K562 (cell line): Measurements from ENCODE around the gene KMT2A. TPM values are rescaled to one million over a fixed set of nuclear protein-coding genes. Genes with fewer than 3 reads are reported as not detected.

ENCODE experiments used
- CHD2 ChIP-seq: IDR thresholded peaks from 2 replicates; pipeline ENCODE4 v1.6.1; 2011; ENCODE audit warnings: low read depth, low read length
- DACH1 ChIP-seq: fragments of 450-650 bp; IDR thresholded peaks from 2 replicates; pipeline ENCODE4 v1.6.1; 2018; ENCODE audit not compliant: partially characterized antibody
- ESRRB ChIP-seq: fragments of 250-450 bp; sonication (Bioruptor Pico); IDR thresholded peaks from 2 replicates; pipeline ENCODE4 v1.5.0; 2020; ENCODE audit warnings: mild to moderate bottlenecking, moderate library complexity, borderline replicate concordance
- HNRNPUL1 ChIP-seq: fragments of 200-400 bp; formaldehyde crosslinking; IDR thresholded peaks from 2 replicates; pipeline ENCODE4 v1.6.1; 2017; ENCODE audit warnings: low read length
- KDM4B ChIP-seq, 2 experiments: fragments of 450-650 bp in 1 of 2; sonication (generic) in 1 of 2; IDR thresholded peaks; 2 replicates each; pipeline ENCODE4 v1.6.1; 2016 to 2017; ENCODE audit warnings: borderline replicate concordance in 2 of 2, antibody characterized with exemption in 1 of 2, low read depth in 1 of 2, mild to moderate bottlenecking in 1 of 2
- MECOM ChIP-seq: fragments of 250-450 bp; sonication (Bioruptor Pico); IDR thresholded peaks from 2 replicates; pipeline ENCODE4 v1.8.0; 2022; ENCODE audit warnings: inconsistent platforms
- NCOA2 ChIP-seq, 2 experiments: fragments of 450-650 bp; IDR thresholded peaks; 2 replicates each; pipeline ENCODE4 v1.6.1; 2018; ENCODE audit warnings: mild to moderate bottlenecking in 2 of 2, moderate library complexity in 1 of 2; ENCODE audit not compliant: partially characterized antibody in 2 of 2
- NFIX ChIP-seq: fragments of 250-450 bp; sonication (Bioruptor Pico); IDR thresholded peaks from 2 replicates; pipeline ENCODE4 v1.4.0; 2020; ENCODE audit warnings: low read depth, mild to moderate bottlenecking, moderate library complexity
- PHF8 ChIP-seq: fragments of 200-600 bp; sonication (generic); IDR thresholded peaks from 2 replicates; pipeline ENCODE4 v1.6.1; 2012; ENCODE audit warnings: mixed run types, mild to moderate bottlenecking, inconsistent platforms, low read length, moderate library complexity, borderline replicate concordance
- PML ChIP-seq: IDR thresholded peaks from 2 replicates; pipeline ENCODE4 v1.6.1; 2012; ENCODE audit warnings: low read length, inconsistent platforms
- POLR2AphosphoS5 ChIP-seq: IDR thresholded peaks from 2 replicates; pipeline ENCODE4 v1.6.1; 2011; ENCODE audit warnings: mild to moderate bottlenecking, low read depth, low read length, moderate library complexity; ENCODE audit not compliant: control insufficient read depth, insufficient read depth
- POU5F1 ChIP-seq: fragments of 150-350 bp; IDR thresholded peaks from 2 replicates; pipeline ENCODE4 v1.6.1; 2014; ENCODE audit warnings: borderline replicate concordance, low read length, low read depth, mild to moderate bottlenecking; ENCODE audit not compliant: partially characterized antibody
- SIRT6 ChIP-seq: IDR thresholded peaks from one replicate; pipeline ENCODE4 v1.6.1; 2012; ENCODE audit warnings: low read depth, mild to moderate bottlenecking, control low read depth, inconsistent platforms, low read length, moderate library complexity
- SMARCE1 ChIP-seq: fragments of 450-650 bp; IDR thresholded peaks from 2 replicates; pipeline ENCODE4 v1.7.1; 2016; ENCODE audit warnings: mild to moderate bottlenecking
- SRSF9 ChIP-seq: fragments of 200-400 bp; formaldehyde crosslinking; IDR thresholded peaks from 2 replicates; pipeline ENCODE4 v1.6.1; 2017; ENCODE audit warnings: low read depth, low read length, borderline replicate concordance
- U2AF2 ChIP-seq: fragments of 200-400 bp; formaldehyde crosslinking; optimal IDR thresholded peaks from 2 replicates; pipeline ENCODE3; 2017; ENCODE audit warnings: low read depth, mild to moderate bottlenecking, low read length
- ZNF263 ChIP-seq: sonication (generic); formaldehyde crosslinking; IDR thresholded peaks from 2 replicates; pipeline ENCODE4 v1.8.0; 2022; ENCODE audit warnings: mild to moderate bottlenecking, missing genetic modification reagents, borderline replicate concordance
- ZNF384 ChIP-seq: IDR thresholded peaks from 2 replicates; pipeline ENCODE4 v1.6.1; 2012; ENCODE audit warnings: low read depth, low read length, improper control_type of control experiment
- ZNF76 ChIP-seq: fragments of 250-450 bp; sonication (Bioruptor Pico); IDR thresholded peaks from 2 replicates; pipeline ENCODE4 v1.4.0; 2020; ENCODE audit warnings: mild to moderate bottlenecking, moderate library complexity, borderline replicate concordance
- polyA plus RNA-seq, 8 experiments: library from polyadenylated mRNA; depleted of rRNA in 4 of 8; stranded (reverse) in 5 of 8; unstranded in 3 of 8; fragments of >200 nt; fragmentation: Nextera tagmentation in 2 of 8; fragmentation: Illumina TruSeq in 1 of 8; extraction: Ambion mirVana in 2 of 8; extraction: Trizol in 1 of 8; gene quantifications; 2 replicates each; pipeline versions ENCODE4 v1.2.1 to v1.2.3, GENCODE V29; 2011 to 2014; ENCODE audit warnings: inconsistent platforms in 1 of 8, missing spikeins in 1 of 8
- total RNA-seq, 7 experiments: library from RNA; depleted of rRNA in 6 of 7; stranded (reverse); fragments of >200 nt in 6 of 7; fragmentation: Illumina TruSeq in 2 of 7; extraction: Trizol in 2 of 7; gene quantifications; 2 replicates each; pipeline versions ENCODE4 v1.2.1 to v1.2.3, GENCODE V29; 2011 to 2021; ENCODE audit warnings: low replicate concordance in 1 of 7
- TF ChIP-seq, protein P1 (sequence below): sonication (generic); formaldehyde crosslinking; IDR thresholded peaks from 2 replicates; pipeline ENCODE4 v1.8.1; 2023; ENCODE audit warnings: missing genetic modification reagents, mild to moderate bottlenecking, borderline replicate concordance
- TF ChIP-seq, protein P2 (sequence below): fragments of 450-650 bp; formaldehyde crosslinking; conservative IDR thresholded peaks from 2 replicates; pipeline ENCODE4 v1.4.0; 2022; ENCODE audit warnings: mild to moderate bottlenecking, missing genetic modification characterization
- TF ChIP-seq, protein P3 (sequence below): IDR thresholded peaks from 2 replicates; pipeline ENCODE4 v1.6.1; 2016; ENCODE audit warnings: missing genetic modification characterization, missing compliant biosample characterization

KMT2A gene
- total and polyA plus RNA-seq, 9 of the 15 experiments (the other 6 are each of a cell fraction or from before 2014, with no cell fraction given): 9.6 to 59.9 (median 32.6) TPM

DNA sequence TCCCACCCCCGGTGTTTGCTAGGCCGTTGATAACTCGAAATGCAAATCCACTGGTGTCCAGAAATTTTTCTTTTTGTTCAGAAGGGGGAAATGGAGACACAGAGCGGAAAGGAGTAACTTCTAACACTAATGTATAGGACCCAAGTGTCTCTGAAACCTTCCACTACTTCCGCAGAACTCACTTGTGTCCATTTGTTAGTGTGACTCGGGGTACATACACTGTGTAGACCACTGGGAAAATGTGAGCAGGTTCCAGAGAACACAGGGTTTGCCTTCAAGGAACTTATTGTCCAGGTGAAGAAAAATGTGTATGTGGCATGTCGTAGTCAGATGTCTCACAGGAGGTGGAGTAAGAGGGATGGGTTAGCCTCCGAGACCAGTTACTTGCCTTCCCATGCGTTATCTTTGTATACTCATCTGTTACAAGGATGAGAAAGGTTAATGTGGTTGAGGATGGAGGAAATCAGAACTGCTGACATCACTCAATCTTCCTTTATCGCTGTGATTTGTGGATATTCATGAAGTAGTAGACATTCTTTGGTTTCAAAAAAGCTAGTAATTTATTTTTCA is 136.8 kb downstream of the KMT2A start (continued):
- no peak for TF ChIP-seq HNRNPUL1
- TF ChIP-seq SRSF9: no peak
- TF ChIP-seq, protein P1, sequence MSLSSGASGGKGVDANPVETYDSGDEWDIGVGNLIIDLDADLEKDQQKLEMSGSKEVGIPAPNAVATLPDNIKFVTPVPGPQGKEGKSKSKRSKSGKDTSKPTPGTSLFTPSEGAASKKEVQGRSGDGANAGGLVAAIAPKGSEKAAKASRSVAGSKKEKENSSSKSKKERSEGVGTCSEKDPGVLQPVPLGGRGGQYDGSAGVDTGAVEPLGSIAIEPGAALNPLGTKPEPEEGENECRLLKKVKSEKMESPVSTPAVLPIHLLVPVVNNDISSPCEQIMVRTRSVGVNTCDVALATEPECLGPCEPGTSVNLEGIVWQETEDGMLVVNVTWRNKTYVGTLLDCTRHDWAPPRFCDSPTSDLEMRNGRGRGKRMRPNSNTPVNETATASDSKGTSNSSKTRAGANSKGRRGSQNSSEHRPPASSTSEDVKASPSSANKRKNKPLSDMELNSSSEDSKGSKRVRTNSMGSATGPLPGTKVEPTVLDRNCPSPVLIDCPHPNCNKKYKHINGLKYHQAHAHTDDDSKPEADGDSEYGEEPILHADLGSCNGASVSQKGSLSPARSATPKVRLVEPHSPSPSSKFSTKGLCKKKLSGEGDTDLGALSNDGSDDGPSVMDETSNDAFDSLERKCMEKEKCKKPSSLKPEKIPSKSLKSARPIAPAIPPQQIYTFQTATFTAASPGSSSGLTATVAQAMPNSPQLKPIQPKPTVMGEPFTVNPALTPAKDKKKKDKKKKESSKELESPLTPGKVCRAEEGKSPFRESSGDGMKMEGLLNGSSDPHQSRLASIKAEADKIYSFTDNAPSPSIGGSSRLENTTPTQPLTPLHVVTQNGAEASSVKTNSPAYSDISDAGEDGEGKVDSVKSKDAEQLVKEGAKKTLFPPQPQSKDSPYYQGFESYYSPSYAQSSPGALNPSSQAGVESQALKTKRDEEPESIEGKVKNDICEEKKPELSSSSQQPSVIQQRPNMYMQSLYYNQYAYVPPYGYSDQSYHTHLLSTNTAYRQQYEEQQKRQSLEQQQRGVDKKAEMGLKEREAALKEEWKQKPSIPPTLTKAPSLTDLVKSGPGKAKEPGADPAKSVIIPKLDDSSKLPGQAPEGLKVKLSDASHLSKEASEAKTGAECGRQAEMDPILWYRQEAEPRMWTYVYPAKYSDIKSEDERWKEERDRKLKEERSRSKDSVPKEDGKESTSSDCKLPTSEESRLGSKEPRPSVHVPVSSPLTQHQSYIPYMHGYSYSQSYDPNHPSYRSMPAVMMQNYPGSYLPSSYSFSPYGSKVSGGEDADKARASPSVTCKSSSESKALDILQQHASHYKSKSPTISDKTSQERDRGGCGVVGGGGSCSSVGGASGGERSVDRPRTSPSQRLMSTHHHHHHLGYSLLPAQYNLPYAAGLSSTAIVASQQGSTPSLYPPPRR (CRISPR knock-in tag): no peak
- TF ChIP-seq, protein P2, sequence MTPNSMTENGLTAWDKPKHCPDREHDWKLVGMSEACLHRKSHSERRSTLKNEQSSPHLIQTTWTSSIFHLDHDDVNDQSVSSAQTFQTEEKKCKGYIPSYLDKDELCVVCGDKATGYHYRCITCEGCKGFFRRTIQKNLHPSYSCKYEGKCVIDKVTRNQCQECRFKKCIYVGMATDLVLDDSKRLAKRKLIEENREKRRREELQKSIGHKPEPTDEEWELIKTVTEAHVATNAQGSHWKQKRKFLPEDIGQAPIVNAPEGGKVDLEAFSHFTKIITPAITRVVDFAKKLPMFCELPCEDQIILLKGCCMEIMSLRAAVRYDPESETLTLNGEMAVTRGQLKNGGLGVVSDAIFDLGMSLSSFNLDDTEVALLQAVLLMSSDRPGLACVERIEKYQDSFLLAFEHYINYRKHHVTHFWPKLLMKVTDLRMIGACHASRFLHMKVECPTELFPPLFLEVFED (CRISPR knock-in tag): no peak
- TF ChIP-seq PHF8: no peak
- TF ChIP-seq, protein P3, sequence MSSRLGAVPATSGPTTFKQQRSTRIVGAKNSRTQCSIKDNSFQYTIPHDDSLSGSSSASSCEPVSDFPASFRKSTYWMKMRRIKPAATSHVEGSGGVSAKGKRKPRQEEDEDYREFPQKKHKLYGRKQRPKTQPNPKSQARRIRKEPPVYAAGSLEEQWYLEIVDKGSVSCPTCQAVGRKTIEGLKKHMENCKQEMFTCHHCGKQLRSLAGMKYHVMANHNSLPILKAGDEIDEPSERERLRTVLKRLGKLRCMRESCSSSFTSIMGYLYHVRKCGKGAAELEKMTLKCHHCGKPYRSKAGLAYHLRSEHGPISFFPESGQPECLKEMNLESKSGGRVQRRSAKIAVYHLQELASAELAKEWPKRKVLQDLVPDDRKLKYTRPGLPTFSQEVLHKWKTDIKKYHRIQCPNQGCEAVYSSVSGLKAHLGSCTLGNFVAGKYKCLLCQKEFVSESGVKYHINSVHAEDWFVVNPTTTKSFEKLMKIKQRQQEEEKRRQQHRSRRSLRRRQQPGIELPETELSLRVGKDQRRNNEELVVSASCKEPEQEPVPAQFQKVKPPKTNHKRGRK: no peak
- no peak for TF ChIP-seq CHD2
- no peak for TF ChIP-seq ZNF384
- no peak for TF ChIP-seq ZNF76 (CRISPR knock-in tag)
- peak; percentile 62 for TF ChIP-seq POLR2AphosphoS5
- no peak for TF ChIP-seq U2AF2
- 0 out of 2 replicates have a peak, but pooled peaks have one; percentile 37 for TF ChIP-seq SMARCE1
- TF ChIP-seq ESRRB (CRISPR knock-in tag): no peak
- TF ChIP-seq ZNF263 (CRISPR knock-in tag): no peak
- TF ChIP-seq PML: peak; percentile 83
- TF ChIP-seq NCOA2 (IDR thresholded peaks at IDR 0.05; ENCODE audit: partially characterized antibody in 2 of 2): peak in 1 of 2 experiments; percentile 19
- no peak for TF ChIP-seq POU5F1
- no peak for TF ChIP-seq NFIX (CRISPR knock-in tag)
- peak; percentile 78 for TF ChIP-seq DACH1
- TF ChIP-seq KDM4B (IDR thresholded peaks at IDR 0.05; ENCODE audit: borderline replicate concordance in 2 of 2, low read depth in 1 of 2): no peak
- TF ChIP-seq SIRT6: no peak
- peak; percentile 80; the same call in 1 of the 2 replicates for TF ChIP-seq MECOM
